ENCODE measurements around the gene RNASET2.
"Not testable (repeated sequence)": the region's sequence is repeated elsewhere in the genome, so short reads cannot be mapped to it uniquely, and the experiment has no call there.

Gene RNASET2

GRCh38 chr6:166970091-166970490 is 13.7 kb upstream of the RNASET2 start:
- no peak for DNase-seq (ENCODE audit: low spot score)

GRCh38 chr6:166969390-166970002 is 13.1 kb upstream of the RNASET2 start:
- no peak for DNase-seq (ENCODE audit: low spot score)

GRCh38 chr6:166966268-166966667 is 9.9 kb upstream of the RNASET2 start:
- no peak for DNase-seq (ENCODE audit: low spot score)

- no peak for DNase-seq (ENCODE audit: low spot score)
Observed at GRCh38 chr6:166960609-166960978, 4.2 kb upstream of the RNASET2 start.

- DNase-seq (ENCODE audit: low spot score) = no peak
Observed at GRCh38 chr6:166959911-166960608, 3.7 kb upstream of the RNASET2 start.

GRCh38 chr6:166958926-166959861 is 2.8 kb upstream of the RNASET2 start:
- no peak for DNase-seq (ENCODE audit: low spot score)

- no peak for DNase-seq (ENCODE audit: low spot score)
Observed at GRCh38 chr6:166957805-166958076, 1.4 kb upstream of the RNASET2 start.

- DNase-seq (ENCODE audit: low spot score) = peak; percentile 38
Observed at GRCh38 chr6:166957087-166957804, 896 bp upstream of the RNASET2 start.

- peak; percentile 53 for DNase-seq (ENCODE audit: low spot score)
Observed at GRCh38 chr6:166955865-166956443, 396 bp downstream of the RNASET2 start.

- DNase-seq (ENCODE audit: low spot score) = peak; percentile 30
Observed at GRCh38 chr6:166955121-166955864, 1.1 kb downstream of the RNASET2 start.

- DNase-seq (ENCODE audit: low spot score) = no peak
Observed at GRCh38 chr6:166954118-166954713, 2.1 kb downstream of the RNASET2 start.

GRCh38 chr6:166952567-166953486 is 3.5 kb downstream of the RNASET2 start:
- no peak for DNase-seq (ENCODE audit: low spot score)

GRCh38 chr6:166952121-166952520 is 4.2 kb downstream of the RNASET2 start:
- DNase-seq (ENCODE audit: low spot score) = no peak

GRCh38 chr6:166951670-166952060 is 4.7 kb downstream of the RNASET2 start:
- DNase-seq (ENCODE audit: low spot score) = no peak

- not testable (repeated sequence) for DNase-seq (ENCODE audit: low spot score)
Observed at GRCh38 chr6:166950892-166951669, 5.3 kb downstream of the RNASET2 start.

- no peak for DNase-seq (ENCODE audit: low spot score)
Observed at GRCh38 chr6:166950443-166950821, 5.9 kb downstream of the RNASET2 start.

- DNase-seq (ENCODE audit: low spot score) = no peak
Observed at GRCh38 chr6:166949528-166950442, 6.6 kb downstream of the RNASET2 start.

GRCh38 chr6:166948724-166949123 is 7.6 kb downstream of the RNASET2 start:
- DNase-seq (ENCODE audit: low spot score) = not testable (repeated sequence)

All from hepatic stellate cell (primary cell).